Stimulated activated CD8-positive, alpha-beta memory T cell treated with anti-CD3 and anti-CD28 coated beads, Interleukin-12 subunit alpha, Interleukin-12 subunit beta, amount 100 ng/mL, for 1 hour (primary cell): ENCODE results near the gene CRTC1.
"Not testable (repeated sequence)": the region's sequence is repeated elsewhere in the genome, so short reads cannot be mapped to it uniquely, and the experiment has no call there.

Experiments used
- DNase-seq: peaks from one replicate; pipeline ENCODE4 v3.0.0-alpha.2; 2020; ENCODE audit warnings: low read depth

Gene CRTC1

DNA sequence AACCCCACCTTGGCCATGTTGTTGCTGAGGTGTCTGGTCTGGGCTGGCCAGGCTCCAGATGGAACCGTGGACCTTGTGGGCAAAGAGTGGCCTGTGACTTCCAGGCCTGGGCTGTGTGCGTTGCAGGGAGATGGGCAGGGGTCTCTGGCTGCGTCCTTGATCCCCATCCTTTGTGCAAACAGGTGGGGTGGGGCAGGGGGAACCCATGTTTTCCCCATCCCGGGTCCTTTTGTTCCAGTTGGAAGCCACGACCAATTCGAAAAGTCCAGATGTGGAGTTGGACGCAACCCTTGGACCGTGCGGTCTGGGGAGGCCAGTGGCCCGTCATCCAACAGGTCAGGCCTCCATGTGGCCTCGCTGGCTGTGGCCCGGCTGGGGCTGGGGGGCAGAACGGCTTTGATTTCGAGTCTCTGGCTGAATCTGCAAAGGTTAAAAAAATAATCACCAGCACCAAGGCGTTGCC is 120.7 kb downstream of the CRTC1 start:
- DNase-seq: no peak

DNA sequence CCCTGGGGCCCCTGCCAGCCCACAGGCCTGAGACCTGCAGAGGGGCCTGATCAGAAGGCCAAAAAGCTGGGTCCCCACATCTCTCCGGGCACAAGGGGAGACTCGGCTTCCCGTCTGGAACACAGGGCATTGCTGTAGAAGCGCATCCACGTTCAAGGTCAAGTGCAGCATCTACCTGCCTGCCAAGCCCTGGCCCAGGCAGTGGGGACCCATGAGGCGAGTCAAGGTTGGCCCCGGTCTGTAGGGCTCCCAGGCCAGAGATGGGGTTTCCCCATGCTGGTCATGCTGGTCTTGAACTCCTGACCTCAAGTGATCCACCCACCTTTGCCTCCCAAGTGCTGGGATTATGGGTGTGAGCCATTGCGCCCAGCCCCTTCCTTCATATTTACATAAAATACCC is 121.2 kb downstream of the CRTC1 start:
- DNase-seq: no peak

DNA sequence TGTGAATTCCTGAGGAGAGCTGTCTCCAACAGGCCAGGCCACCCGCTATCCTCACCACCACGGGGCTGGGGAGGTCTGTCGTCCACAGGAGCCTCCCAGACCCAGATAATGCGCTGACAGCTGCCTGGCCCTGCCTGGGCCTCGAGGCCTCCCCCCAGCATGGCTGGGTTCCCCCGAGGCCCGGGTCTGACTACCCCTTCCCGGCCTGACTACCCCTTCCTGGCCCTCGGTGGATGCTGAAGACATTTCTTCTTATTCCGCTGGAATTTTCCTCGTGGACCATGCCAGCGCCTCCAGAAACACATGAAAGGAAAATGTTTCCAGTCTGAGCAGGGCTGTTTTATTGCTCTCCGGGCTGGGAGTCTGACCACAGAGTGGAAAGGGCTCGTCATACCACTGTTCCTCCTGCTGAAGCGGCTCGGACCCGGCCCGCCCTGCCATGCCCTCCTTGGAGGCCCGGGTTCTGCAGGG is 124.4 kb downstream of the CRTC1 start:
- DNase-seq: no peak

DNA sequence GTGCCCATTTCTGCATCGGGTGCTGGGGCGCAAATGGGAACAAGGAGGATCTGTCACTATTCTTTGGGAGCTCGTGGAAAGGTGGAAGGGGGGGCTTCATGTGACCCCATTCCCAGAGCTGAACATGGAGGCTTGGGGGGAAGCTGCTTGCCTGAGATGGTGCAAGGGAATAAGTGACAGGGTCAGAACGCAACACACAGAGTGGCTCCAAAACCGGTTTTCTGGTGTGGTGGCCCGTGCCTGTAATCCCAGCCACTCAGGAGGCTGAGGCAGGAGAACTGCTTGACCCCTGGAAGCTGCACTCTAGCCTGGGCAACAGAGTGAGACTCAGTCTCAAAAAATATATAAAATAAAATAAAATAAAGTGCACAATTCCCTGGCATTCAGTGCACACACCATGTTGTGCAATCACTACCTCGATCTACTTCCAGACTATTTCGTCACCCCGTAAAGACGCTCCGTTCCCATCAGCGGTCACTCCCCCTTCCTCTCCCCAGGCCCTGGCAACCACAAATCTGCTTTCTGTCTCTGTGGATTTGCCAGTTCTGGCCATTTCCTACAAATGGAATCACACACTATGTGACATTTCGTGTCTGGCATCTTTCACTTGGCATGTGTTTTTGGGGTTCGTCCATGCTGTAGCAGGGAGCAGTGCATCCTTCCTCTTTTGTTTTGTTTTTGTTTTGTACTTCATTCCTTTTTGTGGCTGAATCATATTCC is 125.8 kb downstream of the CRTC1 start:
- no peak for DNase-seq

DNA sequence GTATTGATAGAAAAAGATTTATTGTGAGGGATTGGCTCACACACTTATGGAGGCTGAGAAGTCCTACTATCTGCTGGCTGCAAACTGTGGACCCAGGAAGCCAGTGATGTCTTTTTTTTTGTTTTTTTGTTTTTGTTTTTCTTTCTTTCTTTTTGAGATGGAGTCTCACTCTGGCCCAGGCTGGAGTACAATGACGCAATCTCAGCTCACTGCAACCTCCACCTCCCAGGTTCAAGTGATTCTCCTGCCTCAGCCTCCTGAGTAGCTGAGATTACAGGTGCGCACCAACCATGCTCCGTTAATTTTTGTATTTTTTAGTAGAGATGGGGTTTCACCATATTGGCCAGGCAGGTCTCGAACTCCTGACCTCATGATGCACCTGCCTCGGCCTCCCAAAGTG is 128.2 kb downstream of the CRTC1 start:
- not testable (repeated sequence) for DNase-seq

DNA sequence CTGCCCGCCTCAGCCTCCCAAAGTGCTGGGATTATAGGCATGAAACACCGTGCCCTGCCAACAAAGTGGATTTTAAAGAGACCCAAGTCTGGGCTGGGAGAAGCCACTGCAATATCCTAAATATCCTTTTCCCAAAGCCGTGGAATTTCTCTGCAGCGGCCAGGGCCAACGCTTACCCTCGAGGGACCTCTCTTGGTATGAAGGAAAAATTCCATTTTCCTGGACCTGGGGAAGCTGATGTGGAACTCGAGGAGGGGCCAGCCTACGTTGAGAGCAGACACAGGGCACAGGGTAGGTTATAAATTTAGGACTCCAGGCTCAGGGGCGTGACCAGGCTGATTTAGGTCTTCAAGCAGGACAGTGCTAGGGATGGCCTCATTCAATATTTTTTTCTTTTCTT is 130.6 kb downstream of the CRTC1 start:
- no peak for DNase-seq

DNA sequence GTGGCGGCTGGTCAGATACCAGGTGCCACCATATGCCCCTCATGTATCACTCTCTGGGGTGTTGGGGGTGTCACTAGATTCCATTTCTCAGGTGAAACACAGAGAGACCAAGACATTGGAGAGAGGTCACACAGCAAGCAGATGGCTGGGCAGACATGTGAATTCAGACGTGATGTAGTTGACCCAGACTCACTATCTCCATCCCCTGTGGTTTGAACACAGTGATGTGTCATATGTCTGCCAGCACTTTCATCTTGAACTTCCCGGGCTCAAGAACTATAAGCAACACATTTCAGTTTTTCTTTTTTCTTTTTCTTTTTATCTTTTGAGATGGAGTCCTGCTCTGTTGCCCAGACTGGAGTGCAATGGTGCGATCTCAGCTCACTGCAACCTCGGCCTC is 132.2 kb downstream of the CRTC1 start:
- no peak for DNase-seq

DNA sequence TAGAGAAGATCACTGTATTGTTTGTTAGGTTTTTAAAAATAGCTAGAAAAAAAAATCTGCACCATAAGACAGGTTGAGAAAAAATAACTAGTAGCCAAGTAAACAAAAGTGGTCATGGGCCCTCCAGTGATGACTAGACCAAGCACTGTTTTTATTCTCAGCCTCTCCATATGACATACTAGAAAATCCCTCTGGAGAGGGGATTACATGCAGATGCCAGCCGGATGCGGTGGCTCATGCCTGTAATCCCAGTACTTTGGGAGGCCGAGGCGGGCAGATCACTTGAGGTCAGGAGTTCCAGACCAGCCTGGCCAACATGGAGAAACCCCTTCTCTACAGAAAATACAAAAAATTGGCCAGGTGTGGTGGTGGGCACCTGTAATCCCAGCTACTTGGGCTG is 133.2 kb downstream of the CRTC1 start:
- not testable (repeated sequence) for DNase-seq

DNA sequence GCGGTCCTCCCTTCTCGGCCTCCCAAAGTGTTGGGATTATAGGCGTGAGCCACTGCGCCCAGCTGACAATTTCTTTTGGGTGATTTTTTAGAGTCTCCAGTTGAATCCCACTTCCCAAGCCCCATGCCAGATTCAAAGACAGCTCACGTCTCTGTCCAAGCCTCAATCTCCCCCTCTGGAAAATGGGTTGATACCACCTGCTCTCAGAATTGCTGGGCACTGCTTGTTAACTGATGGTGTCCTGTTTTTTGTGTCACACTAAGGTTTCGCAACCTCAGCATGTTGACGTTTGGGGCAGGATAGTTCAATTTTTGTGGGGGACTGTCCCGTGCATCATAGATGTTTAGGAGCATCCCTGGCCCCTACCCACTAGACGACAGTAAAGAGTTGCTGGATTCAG is 134.1 kb downstream of the CRTC1 start:
- no peak for DNase-seq

DNA sequence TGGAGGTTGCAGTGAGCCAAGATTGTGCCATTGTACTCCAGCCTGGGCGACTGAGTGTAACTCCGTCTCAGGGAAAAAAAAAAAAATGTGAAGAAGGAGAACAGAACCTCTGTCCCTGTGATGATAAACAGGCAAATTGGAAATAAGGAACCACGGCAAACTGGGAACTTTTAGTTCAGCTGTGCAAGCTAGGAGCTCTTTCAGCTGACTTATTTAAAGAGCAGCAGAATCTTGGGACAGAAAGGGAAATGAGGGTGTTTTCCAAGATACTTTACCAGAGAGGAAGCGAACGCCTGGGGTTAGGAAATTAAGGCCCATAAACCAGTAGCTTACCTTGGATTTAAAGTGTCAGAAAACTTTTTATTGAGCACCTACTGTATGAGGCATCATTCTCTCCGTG is 145.3 kb downstream of the CRTC1 start:
- DNase-seq: no peak

DNA sequence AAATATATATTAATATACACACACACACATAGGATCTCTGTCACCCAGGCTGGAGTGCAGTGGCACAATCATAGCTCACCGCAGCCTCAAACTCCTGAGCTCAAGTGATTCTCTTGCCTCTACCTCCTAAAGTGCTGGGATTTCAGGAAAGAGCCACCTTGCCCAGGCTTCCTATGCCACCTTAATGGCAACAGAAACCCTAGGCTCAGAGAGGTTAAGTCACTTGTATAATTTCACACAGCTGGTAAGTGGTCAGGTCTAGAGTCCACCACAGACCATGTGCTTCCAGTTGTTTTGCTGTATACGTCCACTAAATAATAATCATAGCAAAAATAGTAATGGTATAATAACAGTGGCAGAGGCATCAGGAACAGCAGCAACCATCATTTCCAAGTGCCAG is 147.0 kb downstream of the CRTC1 start:
- no peak for DNase-seq

DNA sequence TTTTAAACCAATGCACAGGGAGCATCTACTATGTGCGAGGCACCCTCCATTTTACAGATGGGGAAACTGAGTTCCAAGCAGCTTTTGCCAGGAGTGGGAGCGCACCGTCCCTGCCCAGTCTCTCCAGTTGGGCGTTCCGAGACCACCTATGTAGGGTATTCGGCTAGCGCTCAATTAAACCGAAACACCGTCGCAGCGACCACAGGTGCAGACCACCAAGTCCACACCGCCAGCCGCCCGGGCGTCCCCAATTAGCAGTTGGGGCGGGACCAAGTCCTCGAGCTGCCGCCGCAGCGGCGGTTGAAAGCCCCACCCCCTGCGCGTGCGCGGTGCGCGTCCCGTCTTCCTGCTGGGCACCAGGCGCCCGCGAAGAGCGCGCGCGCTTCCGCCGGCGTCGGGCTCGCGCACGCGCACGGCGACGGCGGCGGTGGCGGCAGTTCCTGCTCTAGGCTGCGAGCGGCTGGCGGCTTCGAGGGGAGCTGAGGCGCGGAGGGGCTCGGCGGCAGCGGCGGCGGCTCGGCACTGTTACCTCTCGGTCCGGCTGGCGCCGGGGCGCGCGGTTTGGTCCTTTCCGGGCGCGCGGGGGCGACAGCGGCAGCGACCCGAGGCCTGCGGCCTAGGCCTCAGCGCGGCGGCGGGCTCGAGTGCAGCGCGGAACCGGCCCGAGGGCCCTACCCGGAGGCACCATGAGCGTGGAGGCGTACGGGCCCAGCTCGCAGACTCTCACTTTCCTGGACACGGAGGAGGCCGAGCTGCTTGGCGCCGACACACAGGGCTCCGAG is 148.2 kb downstream of the CRTC1 start, which contains the start of gene UPF1:
Gene UPF1 (plus strand): TSS at position 436 of the 782 bp plus-strand sequence. CDS start 251 bp downstream, at position 687.
- DNase-seq: peak; percentile 93
